GM18517 (cell line): ENCODE measurements around the gene BOD1.

Source experiments
- ATAC-seq: cut with Tn5 transposase; IDR thresholded peaks from one replicate; pipeline ENCODE4 v1.9.1; 2021; ENCODE audit warnings: mild to moderate bottlenecking, moderate library complexity; ENCODE audit not compliant: unreplicated experiment

The BOD1 gene

DNA sequence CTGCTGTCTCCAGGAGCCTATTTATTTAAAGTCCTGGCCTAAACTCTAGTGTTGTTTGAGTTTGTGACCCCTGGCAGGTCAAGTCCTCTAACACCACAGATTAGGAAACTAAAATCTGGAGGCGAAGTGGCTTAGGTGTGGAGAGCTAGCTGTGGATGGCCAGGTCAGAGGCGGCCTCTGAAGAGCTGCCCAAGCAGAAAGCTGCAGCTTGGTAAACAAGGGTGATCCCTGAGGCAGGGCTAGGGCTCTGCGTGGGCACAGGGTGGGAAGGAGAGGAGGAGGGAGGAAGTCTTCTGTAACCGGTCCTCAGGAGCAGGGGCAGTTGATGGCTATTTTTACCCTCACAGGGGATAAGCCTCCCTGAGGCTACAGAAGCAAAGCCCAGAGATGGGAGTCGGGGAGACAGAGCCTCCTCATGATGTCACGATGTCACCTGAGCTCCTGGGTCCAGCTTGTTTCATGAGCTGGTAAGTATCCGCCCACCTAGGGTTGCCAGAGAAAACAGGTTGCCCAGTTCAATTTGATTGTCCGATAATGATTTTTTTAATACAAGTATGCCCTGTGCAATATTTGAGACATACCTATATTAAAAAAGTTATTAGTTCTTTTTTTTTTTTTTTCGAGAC lies 25.9 kb upstream of the BOD1 start:
- no peak for ATAC-seq

DNA sequence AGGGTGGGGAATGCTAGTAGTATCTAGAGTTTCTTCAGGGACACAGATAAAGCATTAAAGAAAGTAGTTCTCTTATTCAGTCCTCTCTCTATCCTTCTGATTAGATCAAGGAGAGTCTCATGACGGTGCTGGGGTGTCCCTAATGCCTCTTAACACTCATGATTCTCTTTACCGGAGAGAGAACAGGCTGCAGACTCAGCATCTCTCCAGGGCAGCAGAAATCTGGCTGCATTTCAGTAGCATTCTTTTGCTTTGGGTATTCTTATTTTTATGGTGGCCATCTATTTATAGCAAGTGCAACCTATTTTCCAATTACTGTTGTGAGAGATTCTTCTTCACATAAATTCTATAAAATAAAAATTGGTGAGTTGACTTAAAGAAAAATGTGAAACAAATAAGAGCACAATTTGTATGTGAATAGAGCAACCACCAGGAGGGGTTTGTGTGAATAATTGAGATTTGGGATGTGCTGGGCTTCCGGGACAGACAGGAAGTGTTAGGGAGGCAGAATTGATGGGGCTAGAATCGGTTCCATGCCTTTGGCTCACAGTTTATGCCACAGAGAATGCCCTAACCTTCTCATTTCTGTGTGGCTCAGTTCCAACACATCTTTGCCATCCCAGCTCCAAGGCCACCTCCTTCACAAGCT lies 23.8 kb upstream of the BOD1 start:
- ATAC-seq: no peak

DNA sequence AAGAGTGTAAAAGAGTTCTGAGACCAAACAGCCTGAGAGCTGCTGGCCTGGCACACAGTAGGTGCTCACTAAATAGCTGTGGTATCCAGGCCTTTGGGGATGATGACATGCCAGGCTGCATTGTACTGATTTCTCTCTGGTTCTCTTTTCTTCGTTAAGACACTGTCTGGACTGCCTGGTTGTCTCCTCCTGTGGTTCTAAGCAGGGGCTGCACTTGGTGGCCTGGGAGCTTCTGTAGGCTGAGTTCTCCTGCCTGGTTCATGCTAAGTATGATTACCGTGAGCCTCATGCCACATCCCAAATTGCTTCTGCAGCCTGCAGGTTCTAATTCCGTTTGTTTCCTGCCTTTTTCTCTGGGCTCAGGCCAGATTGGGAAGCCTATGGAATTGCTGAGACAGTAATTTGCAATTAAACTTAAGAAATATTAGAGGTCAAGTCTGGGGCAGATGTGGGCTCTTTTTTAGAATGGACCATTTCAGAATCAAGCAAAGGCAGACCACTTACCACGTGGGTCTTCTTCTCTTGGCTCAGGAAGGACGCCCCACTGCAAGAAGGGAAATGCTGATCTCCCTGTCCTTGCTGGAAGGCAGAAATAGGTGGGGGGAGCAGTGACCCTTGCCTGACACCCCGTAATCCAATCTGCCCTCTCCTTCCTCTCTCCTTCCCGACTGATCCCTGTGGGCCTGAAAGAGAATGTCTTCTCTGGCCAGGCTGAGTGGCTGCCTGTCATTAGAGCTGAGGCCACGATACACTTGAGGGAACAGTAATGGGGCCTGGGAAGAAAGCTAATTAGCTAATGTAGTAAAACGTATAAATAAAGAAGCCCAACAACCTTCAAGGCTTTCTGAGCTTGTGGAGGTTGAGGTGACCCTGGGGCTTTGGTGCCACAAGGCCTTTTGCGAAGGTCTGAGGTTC lies 21.9 kb upstream of the BOD1 start:
- no peak for ATAC-seq

DNA sequence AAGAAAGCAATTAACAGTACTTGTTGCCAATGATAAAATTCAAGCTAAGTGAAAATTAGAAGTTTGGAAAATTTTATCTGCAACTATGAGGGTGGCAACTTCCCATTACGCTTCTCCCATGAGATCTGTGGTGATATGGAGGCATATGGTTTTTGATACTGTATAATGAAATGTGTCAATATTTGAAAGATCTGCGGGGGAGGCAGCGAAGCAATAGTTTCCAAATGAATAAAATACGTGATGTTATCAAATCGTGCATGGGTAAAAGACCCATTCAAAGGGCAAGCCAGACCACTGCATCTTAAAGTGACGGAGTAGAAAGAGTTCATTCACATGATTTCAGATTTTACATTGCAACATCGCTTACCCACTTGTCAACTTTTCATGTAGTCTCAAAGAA lies 20.9 kb upstream of the BOD1 start:
- ATAC-seq: no peak

DNA sequence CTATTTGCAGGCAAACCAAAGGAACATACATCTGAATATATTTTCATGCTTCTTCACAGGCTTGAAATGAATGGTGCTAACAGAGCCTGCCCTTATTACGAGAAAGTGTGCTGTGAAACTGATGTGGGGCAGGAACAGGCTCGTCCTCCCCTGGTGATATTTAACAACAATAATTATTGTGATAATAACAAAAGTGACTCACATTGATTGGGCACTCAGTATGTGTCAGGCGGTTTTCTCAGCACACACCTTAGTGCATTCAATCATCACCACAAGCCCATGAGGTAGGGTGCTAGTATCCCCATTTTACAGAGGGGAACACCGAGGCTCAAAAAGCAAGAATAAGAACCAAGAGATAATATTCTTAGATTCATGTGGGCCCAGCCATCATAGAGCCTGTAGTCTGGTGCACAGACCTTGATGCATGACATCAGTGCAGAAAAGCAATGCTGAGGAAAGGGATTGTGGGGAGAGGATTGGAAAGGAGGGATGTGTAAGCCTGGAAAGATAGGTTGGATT lies 18.1 kb upstream of the BOD1 start:
- ATAC-seq: no peak

DNA sequence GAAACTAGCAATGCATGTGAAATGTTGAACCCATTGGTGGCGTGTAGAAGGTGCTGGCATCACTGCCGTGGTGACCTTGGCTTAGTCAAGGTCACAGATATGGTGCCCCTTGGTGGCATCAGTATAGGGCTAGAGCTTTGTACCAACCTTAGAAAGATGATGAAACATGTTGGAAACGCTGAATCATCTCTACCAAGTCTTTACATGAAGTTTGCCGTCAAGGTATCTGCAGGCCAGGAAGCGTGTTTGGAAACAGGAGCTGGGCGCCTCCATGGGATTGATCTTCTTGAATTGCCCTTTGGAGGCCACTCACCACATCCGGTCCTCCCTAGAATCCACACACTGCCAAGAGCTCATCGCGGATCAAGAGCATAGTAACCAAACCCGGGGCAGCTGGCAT lies 16.9 kb upstream of the BOD1 start:
- no peak for ATAC-seq

DNA sequence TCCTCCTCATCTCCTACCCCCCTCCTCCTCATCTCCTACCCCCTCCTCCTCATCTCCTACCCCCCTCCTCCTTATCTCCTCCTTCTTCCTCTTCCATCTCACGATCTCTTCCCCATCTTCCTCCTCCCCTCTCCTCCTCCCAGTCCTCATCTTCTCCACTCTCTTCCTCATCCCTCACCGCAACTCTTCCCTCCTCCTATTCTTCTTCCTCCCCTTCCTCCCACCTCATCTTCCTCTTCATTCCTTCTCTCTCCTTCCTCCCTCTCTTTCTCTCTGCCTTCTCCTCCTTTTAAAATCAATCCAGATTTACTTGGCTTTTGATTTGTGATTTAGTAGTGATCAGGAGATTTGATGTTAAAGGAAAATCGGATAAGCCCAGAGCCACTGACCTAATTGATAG lies 15.0 kb upstream of the BOD1 start:
- ATAC-seq: no peak

DNA sequence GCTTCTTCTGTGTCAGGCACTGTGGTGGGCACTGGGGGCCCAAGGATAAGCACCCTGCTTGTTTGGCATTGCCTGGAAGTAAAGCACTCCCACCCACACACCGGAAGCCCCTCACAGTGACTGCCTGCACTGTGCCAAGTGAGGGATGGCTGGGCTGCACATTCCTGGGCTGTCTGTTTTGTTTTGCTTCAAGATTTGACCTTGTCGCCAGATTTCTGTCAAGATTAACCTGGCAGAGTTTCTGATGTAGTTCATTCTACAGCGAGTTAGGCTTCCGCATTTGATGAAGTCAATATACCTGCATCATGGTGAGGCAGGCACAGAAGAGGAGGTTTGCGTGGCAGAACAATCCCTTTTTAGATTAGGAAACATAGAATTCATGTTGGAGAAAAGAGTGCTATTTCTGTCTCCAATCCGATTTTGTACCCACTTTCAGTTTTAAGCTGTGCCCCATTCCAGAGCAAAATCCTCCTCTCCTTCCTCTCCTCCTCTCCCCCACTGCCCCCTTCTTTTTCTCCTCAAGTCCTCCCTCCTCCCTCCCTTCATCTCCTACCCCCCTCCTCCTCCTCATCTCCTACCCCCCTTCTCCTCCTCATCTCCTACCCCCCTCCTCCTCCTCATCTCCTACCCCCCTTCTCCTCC lies 14.4 kb upstream of the BOD1 start:
- no peak for ATAC-seq

DNA sequence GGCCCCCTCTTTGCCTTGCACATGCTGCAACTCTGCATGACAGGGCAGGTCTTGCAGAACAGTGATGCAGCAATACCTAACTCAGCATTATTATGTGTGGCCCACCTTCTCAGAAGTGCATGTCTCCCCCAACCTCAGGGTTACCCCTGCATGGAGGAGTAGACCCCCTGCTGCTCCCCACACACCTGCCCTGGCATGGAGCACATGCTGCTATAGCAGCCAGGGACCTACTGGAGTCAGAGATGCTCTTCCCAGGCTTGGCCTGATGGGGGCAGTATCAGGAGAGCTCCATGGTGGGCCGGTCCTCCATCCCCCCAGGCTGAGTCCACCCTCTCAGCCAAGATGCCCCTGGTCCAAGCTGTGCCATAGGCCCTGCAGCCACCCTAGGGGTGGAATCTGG lies 13.2 kb upstream of the BOD1 start:
- no peak for ATAC-seq

DNA sequence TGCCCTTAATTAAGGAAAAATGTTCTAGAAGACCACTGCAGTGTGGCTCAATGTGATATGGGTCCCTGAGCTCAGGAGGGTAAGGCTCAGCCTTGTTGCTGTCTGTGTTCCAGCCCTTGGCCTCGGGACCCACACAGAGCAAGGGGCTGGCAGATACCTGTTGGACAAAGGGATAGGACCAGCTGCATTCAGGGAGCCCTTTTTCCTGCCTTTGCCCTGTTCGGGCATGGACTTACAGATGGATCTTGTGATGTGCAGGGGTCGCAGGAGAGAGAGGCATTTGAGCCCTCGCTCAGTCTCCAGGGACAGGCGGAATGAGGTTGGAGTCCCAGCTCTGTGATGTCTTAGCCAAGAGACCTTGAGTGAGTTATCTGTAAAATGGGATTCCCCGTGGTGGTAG lies 12.1 kb upstream of the BOD1 start:
- ATAC-seq: no peak

DNA sequence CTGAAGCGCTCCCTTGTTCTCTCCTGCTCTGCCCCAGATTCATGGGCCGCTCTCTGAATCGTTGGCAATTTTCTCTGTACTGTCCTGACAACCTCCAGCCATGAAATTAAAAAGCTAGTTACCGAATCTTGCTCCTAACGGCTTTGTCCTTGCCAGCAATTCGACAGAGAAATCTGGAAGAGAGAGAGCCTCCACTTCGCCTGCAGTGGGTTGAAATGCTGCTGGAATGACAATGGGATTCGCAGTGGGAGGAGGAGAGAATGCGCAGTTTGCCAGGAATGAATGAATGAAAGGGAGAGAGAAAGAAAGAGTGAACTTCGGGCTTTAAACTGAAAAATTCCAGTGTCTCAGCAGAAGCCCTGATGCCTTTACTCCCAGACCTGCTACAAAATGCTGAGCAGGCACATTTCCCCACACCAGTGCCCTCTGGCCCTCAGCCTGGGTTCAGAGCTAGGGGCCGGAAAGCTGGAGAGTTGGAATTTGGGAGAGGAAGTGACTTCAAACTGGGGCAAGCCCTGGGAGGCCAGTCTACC lies 11.5 kb upstream of the BOD1 start:
- ATAC-seq: no peak

DNA sequence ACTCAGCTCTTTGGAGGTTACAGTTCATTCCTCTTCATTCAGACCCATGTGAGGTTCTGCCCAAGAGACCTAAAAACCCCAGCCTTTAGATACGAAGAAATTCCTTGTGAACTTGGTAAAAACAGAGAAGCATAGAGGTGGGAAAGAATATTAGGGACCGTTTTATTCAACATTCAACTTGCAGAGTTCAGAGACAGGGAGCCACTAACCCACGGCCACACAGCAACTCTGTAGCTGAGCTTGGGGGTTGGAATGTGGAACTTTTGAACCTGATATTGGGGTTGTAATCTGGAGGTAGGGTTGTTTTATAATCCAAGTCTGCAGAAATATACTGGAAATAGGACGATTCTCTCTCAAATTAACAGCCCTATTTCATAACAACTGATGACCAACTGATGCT lies 10.8 kb upstream of the BOD1 start:
- ATAC-seq: no peak

DNA sequence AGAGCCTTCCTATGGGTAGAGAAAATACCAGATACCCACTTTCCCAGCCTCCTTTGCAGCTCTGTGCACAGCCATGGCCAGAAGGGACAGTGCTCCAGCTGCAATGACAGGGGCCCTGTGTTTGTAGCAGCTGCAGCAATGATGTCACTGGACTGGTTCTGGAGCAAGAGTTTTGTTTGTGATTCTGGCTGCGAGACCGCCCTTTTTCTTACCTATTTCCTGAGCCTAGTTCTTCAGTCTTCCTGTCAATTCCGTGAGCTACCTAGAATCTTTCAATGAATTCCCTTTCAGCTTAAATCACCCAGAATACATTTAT lies 10.0 kb upstream of the BOD1 start:
- ATAC-seq: no peak

DNA sequence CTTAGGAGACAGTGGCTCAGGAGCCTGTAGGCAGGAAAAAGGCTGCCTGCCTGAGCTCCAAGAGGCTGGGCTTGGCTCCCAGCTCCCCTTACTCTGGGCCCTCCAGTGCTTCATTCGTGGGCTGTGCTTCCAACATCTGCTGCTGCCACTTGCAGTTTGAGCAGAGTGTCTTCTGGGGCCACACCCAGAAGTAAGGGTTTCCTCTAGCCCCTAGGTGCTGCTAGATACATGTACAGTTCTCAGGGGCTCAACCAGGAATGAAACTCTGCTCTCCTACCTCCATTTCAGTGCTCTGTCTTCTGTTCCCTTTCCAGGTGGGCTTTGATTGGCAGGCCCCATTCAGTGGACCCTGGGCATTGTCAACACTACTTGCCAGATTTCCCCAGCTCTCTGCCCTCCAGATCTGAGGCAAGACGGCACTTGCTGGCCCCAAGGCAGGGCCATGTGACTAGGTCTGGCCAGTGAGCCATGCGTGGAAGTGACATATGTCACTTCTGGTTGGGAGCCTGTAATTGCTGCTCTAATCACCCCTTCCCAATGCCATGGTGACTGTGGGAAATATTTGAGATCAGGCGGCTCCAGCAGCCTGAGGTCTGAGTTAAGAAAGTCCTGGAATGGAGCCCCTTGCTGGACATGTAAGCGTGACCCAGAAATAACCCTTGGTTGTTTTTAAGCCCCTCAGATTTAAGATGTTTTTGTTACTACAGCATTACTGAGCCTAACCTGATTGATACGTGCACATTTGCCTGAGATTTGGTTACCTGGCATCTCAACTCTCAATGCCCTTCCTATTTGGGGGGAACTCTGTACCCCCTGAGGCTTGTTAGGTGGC lies 9.4 kb upstream of the BOD1 start:
- peak; percentile 64 for ATAC-seq

DNA sequence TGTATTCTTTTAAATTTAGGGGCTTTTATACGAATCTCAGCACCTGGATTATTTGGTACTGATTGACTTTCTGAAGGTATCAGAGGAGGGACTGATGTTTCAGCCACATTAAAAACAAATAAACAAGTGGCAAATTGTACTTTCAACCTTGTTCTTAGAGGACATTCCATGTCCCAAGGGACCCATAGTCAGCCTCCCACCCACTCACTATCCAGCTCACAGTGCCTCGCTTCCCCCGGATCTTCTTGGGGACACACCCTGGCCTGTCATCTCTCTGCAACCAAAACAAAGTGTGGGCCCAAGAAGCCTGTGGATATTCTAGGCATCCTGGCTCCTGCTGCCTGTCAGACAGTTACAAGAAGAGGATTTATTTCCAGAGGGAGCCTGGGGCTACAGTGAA lies 8.8 kb upstream of the BOD1 start:
- no peak for ATAC-seq

DNA sequence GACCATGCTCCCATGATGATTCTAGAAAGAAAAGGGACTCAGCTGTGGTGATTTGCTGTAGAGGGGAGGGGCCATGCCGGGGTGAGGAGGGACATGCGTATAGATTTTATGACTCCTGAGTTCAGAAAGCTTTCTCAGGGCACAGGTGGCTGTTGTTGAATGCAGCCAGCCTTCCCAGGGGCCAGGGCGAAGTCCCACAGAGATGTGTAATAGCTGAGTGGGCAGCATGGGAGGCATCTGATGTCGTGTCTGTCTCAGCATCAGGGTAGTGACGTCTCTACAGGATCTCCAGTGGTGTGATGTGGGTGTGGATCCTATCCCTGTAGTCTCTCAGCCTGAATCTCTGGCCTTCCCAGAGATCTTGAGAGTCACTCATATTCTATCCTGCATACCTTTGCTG lies 7.8 kb upstream of the BOD1 start:
- no peak for ATAC-seq

DNA sequence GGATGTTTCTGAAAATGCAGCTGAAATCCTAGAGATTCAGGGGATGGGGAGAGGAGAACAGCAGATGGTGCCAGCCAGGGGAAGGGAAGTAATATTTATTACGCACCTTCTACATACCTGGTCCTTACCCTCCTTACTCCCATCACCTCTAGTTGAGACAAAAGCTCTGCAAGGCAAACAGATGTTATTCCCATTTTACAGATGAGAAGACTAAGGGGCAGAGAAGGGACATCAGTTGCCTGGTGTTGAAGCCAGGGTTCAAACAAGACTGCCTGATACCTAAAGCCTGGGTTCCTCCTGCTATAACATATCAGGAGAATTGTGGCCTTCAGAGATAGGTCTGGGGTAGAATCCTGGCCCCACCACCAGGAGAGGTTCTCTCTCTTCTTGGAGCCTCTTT lies 7.3 kb upstream of the BOD1 start:
- no peak for ATAC-seq

DNA sequence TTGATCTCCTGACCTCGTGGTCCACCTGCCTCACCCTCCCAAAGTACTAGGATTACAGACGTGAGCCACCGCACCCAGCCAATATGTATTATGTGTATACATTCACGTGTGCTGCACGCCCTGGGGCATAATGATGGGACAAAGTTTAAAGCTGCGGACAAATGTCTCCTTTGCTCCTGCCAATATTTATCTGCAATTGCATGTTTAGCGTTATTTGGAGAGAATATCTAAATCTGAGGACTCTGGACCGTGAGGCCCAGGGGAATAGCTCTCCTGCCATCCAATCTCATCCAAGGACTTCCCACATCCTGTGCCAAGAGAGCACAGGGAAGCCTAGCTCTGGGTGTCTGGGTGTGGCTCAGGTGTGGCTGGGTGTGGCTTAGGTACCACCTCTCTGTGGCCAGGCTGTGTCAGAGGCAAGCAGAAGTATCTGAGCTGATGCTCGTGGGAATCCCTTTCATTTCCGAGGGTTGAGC lies 6.9 kb upstream of the BOD1 start:
- no peak for ATAC-seq

DNA sequence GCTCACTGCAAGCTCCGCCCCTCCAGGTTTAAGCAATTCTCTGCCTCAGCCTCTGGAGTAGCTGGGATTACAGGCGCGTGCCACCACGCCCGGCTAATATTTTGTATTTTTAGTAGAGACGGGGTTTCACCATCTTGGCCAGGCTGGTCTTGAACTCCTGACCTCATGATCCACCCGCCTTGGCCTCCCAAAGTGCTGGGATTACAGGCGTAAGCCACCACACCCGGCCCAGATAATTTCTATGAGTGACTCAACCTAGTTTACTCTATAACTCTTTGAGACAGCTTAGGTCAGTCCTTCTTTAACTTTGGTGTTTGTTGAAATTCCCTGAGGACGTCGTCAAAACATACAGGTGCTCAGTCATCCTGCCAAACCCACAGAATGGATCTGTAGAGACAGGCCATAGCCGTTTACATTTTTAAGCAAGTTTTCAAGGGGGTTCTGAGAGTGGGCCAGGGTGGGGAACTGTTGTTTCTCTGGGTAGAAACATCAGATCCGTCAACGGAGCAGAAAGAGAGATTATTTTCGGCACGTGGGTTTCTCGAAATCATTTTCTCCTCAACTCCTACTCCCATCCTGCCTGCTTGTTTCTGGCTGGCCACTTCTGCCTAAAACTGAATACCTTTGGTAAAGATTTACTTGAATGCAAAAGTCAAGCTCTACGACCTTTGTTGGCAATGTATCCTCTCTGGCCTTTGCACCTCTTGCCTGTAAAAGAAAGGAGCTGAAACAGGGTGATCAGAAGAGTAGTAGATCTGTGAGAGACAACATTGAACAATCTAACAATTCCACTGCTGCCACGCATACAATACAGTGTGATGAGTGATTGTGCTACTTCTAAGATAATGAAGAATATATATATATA lies 6.0 kb upstream of the BOD1 start:
- ATAC-seq: no peak
